Neural cell (in vitro differentiated cells): ENCODE measurements around the gene PTPRG.

ENCODE experiments used
- TAF1 ChIP-seq: IDR thresholded peaks from 2 replicates; pipeline ENCODE4 v1.6.1; 2012; ENCODE audit warnings: low read depth
- TF ChIP-seq, protein P1 (sequence below): fragments of 450-650 bp; IDR thresholded peaks from 2 replicates; pipeline ENCODE4 v1.5.1; 2014; ENCODE audit warnings: antibody characterized with exemption, mild to moderate bottlenecking, moderate library complexity; ENCODE audit not compliant: poor library complexity, severe bottlenecking

DNA sequence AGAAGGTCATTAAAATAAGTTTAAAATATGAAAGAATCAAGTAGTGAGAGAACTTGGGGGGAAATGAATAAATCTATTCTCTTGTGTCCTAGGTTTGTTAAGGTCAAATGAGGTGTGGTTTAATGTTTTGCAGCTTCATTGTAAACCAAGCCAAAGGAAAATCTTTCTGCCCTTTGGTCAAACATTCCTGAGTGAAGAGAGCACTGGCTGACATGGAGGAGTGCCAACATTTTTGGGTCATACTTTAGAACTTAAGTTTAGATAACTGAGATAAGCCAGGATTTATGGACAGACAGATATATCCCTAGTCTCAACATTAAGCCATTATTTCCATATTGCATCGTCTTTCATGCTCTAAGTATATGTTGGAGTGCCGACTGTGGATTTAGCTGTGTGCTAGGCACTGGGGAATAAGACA, 66.4 kb downstream of the PTPRG start:
- TF ChIP-seq TAF1: no peak
- TF ChIP-seq, protein P1, sequence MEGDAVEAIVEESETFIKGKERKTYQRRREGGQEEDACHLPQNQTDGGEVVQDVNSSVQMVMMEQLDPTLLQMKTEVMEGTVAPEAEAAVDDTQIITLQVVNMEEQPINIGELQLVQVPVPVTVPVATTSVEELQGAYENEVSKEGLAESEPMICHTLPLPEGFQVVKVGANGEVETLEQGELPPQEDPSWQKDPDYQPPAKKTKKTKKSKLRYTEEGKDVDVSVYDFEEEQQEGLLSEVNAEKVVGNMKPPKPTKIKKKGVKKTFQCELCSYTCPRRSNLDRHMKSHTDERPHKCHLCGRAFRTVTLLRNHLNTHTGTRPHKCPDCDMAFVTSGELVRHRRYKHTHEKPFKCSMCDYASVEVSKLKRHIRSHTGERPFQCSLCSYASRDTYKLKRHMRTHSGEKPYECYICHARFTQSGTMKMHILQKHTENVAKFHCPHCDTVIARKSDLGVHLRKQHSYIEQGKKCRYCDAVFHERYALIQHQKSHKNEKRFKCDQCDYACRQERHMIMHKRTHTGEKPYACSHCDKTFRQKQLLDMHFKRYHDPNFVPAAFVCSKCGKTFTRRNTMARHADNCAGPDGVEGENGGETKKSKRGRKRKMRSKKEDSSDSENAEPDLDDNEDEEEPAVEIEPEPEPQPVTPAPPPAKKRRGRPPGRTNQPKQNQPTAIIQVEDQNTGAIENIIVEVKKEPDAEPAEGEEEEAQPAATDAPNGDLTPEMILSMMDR: no peak
